ENCODE data around the gene RSU1.

DNA sequence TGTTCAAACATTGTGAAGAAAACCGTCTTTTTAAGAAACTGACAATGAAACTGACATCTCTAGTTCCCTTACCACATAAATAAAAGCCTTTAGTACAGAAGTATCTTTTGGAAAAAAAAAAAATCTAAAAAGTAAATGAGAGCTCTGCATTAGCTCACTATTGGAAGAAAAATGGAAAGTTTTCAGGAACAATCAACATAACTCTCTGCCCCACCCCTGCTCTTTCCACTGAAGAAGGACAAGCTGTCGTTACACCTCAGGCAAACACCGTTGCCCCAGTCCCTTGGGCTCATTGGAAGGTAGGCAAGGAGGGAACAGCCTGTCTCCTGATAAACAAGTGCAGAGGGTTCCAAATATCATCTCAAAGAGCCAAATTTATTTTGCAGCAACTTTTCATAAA is 273.1 kb downstream of the RSU1 start:
- TF ChIP-seq, protein P1, sequence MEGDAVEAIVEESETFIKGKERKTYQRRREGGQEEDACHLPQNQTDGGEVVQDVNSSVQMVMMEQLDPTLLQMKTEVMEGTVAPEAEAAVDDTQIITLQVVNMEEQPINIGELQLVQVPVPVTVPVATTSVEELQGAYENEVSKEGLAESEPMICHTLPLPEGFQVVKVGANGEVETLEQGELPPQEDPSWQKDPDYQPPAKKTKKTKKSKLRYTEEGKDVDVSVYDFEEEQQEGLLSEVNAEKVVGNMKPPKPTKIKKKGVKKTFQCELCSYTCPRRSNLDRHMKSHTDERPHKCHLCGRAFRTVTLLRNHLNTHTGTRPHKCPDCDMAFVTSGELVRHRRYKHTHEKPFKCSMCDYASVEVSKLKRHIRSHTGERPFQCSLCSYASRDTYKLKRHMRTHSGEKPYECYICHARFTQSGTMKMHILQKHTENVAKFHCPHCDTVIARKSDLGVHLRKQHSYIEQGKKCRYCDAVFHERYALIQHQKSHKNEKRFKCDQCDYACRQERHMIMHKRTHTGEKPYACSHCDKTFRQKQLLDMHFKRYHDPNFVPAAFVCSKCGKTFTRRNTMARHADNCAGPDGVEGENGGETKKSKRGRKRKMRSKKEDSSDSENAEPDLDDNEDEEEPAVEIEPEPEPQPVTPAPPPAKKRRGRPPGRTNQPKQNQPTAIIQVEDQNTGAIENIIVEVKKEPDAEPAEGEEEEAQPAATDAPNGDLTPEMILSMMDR (conservative IDR thresholded peaks at IDR 0.05) = no peak
- no peak for TF ChIP-seq EZH2 (IDR thresholded peaks at IDR 0.05; ENCODE audit: low read depth)

All from PC-9 (cell line).